ENCODE data around the gene ADAMTS9.

Gene ADAMTS9

GRCh38 chr3:64687781-64688604 lies at the start of gene ADAMTS9:
Gene ADAMTS9 (minus strand): TSS chr3:64688000. CDS start chr3:64687657, 343 bp downstream.
- peaks cover 23% of the 10 kb centered on the region for H3K4me1 Mint-ChIP-seq
- no peaks in the 10 kb centered on the region for H3K9me3 Mint-ChIP-seq
- no peak within 1 kb of the TSS for H3K27ac Mint-ChIP-seq
- DNase-seq (no peak), ATAC-seq (peak; percentile 15)
- H3K4me3 Mint-ChIP-seq, result peak within 1 kb of the TSS; percentile 5 to 11
- peaks cover 66% of the 10 kb centered on the region for H3K27me3 Mint-ChIP-seq

- Mint-ChIP-seq H3K4me1 (no peaks in the 10 kb centered on the region), H3K27me3 (no peaks in the 10 kb centered on the region), H3K27ac (no peak overlapping the region), H3K9me3 (peaks cover 6 to 7% of the 10 kb centered on the region in 2 donors), H3K4me3 (no peak overlapping the region)
- ATAC-seq (no peak), DNase-seq (no peak)
These were observed 44.8 kb upstream of the ADAMTS9 start for GRCh38 chr3:64732576-64732975.

- H3K4me1 Mint-ChIP-seq, result no peaks in the 10 kb centered on the region
- H3K4me3 Mint-ChIP-seq, result no peak overlapping the region
- no peaks in the 10 kb centered on the region for H3K27me3 Mint-ChIP-seq
- ATAC-seq (no peak), DNase-seq (no peak)
- peaks cover 6 to 7% of the 10 kb centered on the region in 2 donors for H3K9me3 Mint-ChIP-seq
- no peak overlapping the region for H3K27ac Mint-ChIP-seq
These were observed 42.9 kb upstream of the ADAMTS9 start for GRCh38 chr3:64730681-64731080.

GRCh38 chr3:64728994-64729393 lies 41.2 kb upstream of the ADAMTS9 start:
- Mint-ChIP-seq H3K9me3 (peaks cover 6 to 11% of the 10 kb centered on the region in 2 donors), H3K4me3 (no peak overlapping the region), H3K4me1 (no peaks in the 10 kb centered on the region), H3K27ac (no peak overlapping the region), H3K27me3 (no peaks in the 10 kb centered on the region)
- no peak for DNase-seq
- ATAC-seq, result no peak

GRCh38 chr3:64728428-64728827 lies 40.6 kb upstream of the ADAMTS9 start:
- ATAC-seq (no peak), DNase-seq (no peak)
- Mint-ChIP-seq H3K27me3 (no peaks in the 10 kb centered on the region), H3K4me3 (no peak overlapping the region), H3K9me3 (peaks cover 6 to 14% of the 10 kb centered on the region in 2 donors), H3K4me1 (no peaks in the 10 kb centered on the region), H3K27ac (no peak overlapping the region)

- Mint-ChIP-seq H3K4me1 (no peaks in the 10 kb centered on the region), H3K9me3 (peaks cover 0 to 7% of the 10 kb centered on the region in 2 donors), H3K27me3 (no peaks in the 10 kb centered on the region), H3K4me3 (no peak overlapping the region), H3K27ac (no peak overlapping the region)
- ATAC-seq, result no peak
- DNase-seq, result no peak
These were observed 38.8 kb upstream of the ADAMTS9 start for GRCh38 chr3:64726414-64727090.

- peaks cover 0 to 3% of the 10 kb centered on the region in 2 donors for H3K9me3 Mint-ChIP-seq
- ATAC-seq (no peak), DNase-seq (no peak)
- no peak overlapping the region for H3K27ac Mint-ChIP-seq
- no peaks in the 10 kb centered on the region for H3K27me3 Mint-ChIP-seq
- H3K4me3 Mint-ChIP-seq, result no peak overlapping the region
- H3K4me1 Mint-ChIP-seq, result no peaks in the 10 kb centered on the region
These were observed 31.2 kb upstream of the ADAMTS9 start for GRCh38 chr3:64718976-64719375.

- no peak for ATAC-seq
- H3K4me3 Mint-ChIP-seq, result no peak overlapping the region
- H3K27ac Mint-ChIP-seq, result no peak overlapping the region
- DNase-seq, result no peak
- H3K27me3 Mint-ChIP-seq, result no peaks in the 10 kb centered on the region
- H3K9me3 Mint-ChIP-seq, result no peaks in the 10 kb centered on the region
- H3K4me1 Mint-ChIP-seq, result no peaks in the 10 kb centered on the region
These were observed 30.2 kb upstream of the ADAMTS9 start for GRCh38 chr3:64717872-64718613.

- H3K4me3 Mint-ChIP-seq, result no peak overlapping the region
- ATAC-seq (no peak), DNase-seq (no peak)
- no peaks in the 10 kb centered on the region for H3K9me3 Mint-ChIP-seq
- no peaks in the 10 kb centered on the region for H3K4me1 Mint-ChIP-seq
- no peaks in the 10 kb centered on the region for H3K27me3 Mint-ChIP-seq
- H3K27ac Mint-ChIP-seq, result no peak overlapping the region
These were observed 29.6 kb upstream of the ADAMTS9 start for GRCh38 chr3:64717411-64717810.

- DNase-seq (no peak), ATAC-seq (no peak)
- no peaks in the 10 kb centered on the region for H3K9me3 Mint-ChIP-seq
- H3K27ac Mint-ChIP-seq, result no peak overlapping the region
- no peaks in the 10 kb centered on the region for H3K27me3 Mint-ChIP-seq
- H3K4me1 Mint-ChIP-seq, result no peaks in the 10 kb centered on the region
- H3K4me3 Mint-ChIP-seq, result no peak overlapping the region
These were observed 28.4 kb upstream of the ADAMTS9 start for GRCh38 chr3:64716110-64716710.

- H3K4me3 Mint-ChIP-seq, result no peak overlapping the region
- DNase-seq (no peak), ATAC-seq (no peak)
- no peak overlapping the region for H3K27ac Mint-ChIP-seq
- no peaks in the 10 kb centered on the region for H3K9me3 Mint-ChIP-seq
- no peaks in the 10 kb centered on the region for H3K27me3 Mint-ChIP-seq
- no peaks in the 10 kb centered on the region for H3K4me1 Mint-ChIP-seq
These were observed 27.6 kb upstream of the ADAMTS9 start for GRCh38 chr3:64715211-64715982.

GRCh38 chr3:64708456-64708855 lies 20.7 kb upstream of the ADAMTS9 start:
- Mint-ChIP-seq H3K9me3 (peaks cover 0 to 5% of the 10 kb centered on the region in 2 donors), H3K4me3 (no peak overlapping the region), H3K27me3 (no peaks in the 10 kb centered on the region), H3K27ac (no peak overlapping the region), H3K4me1 (no peaks in the 10 kb centered on the region)
- ATAC-seq (no peak), DNase-seq (no peak)

- H3K9me3 Mint-ChIP-seq, result peaks cover 0 to 5% of the 10 kb centered on the region in 2 donors
- ATAC-seq, result no peak
- H3K4me1 Mint-ChIP-seq, result no peaks in the 10 kb centered on the region
- H3K27me3 Mint-ChIP-seq, result no peaks in the 10 kb centered on the region
- H3K4me3 Mint-ChIP-seq, result no peak overlapping the region
- DNase-seq, result no peak
- no peak overlapping the region for H3K27ac Mint-ChIP-seq
These were observed 18.1 kb upstream of the ADAMTS9 start for GRCh38 chr3:64705946-64706345.

- no peaks in the 10 kb centered on the region for H3K4me1 Mint-ChIP-seq
- no peak overlapping the region for H3K27ac Mint-ChIP-seq
- ATAC-seq (no peak), DNase-seq (no peak)
- H3K27me3 Mint-ChIP-seq, result no peaks in the 10 kb centered on the region
- H3K9me3 Mint-ChIP-seq, result peaks cover 9 to 11% of the 10 kb centered on the region in 2 donors
- no peak overlapping the region for H3K4me3 Mint-ChIP-seq
These were observed 9.1 kb upstream of the ADAMTS9 start for GRCh38 chr3:64696896-64697295.

GRCh38 chr3:64694114-64694513 lies 6.3 kb upstream of the ADAMTS9 start:
- Mint-ChIP-seq H3K27ac (no peak overlapping the region), H3K27me3 (peaks cover 7% of the 10 kb centered on the region), H3K4me1 (no peaks in the 10 kb centered on the region), H3K4me3 (no peak overlapping the region), H3K9me3 (peaks cover 0 to 4% of the 10 kb centered on the region in 2 donors)
- DNase-seq (no peak), ATAC-seq (no peak)

All from stimulated activated naive CD8-positive, alpha-beta T cell treated with anti-CD3 and anti-CD28 coated beads, Interleukin-15, amount 100 ng/mL, for 72 hours (primary cell).